Adipose tissue (tissue), 3 donors: ENCODE data around the gene COL12A1. TPM values are rescaled to one million over a fixed set of nuclear protein-coding genes. Genes with fewer than 3 reads are reported as not detected.

Experiments
- H3K27ac ChIP-seq: one replicate; pipeline ENCODE4 v1.5.1; 2013; ENCODE audit warnings: low read depth, low read length
- WGBS, 3 donors: extraction: QIAGEN DNeasy Blood & Tissue Kit; methylation state at CpG; one replicate each; pipeline ENCODE4 v1.1.7; 2013; 5-methylcytosine and 5-hydroxymethylcytosine counted together
- polyA plus RNA-seq, 3 donors: library from polyadenylated mRNA; stranded (reverse); fragments of 200-250 nt; gene quantifications; one replicate each; pipeline ENCODE4 v1.2.3, GENCODE V29; 2013
- donor health status: healthy with polysubstance abuse.
- donor health status: Bipolar disorder and iron deficiency.
- donor health status: healthy.

The COL12A1 gene
- polyA plus RNA-seq, 3 donors: 4.2 to 55.7 (median 21.0) TPM

DNA sequence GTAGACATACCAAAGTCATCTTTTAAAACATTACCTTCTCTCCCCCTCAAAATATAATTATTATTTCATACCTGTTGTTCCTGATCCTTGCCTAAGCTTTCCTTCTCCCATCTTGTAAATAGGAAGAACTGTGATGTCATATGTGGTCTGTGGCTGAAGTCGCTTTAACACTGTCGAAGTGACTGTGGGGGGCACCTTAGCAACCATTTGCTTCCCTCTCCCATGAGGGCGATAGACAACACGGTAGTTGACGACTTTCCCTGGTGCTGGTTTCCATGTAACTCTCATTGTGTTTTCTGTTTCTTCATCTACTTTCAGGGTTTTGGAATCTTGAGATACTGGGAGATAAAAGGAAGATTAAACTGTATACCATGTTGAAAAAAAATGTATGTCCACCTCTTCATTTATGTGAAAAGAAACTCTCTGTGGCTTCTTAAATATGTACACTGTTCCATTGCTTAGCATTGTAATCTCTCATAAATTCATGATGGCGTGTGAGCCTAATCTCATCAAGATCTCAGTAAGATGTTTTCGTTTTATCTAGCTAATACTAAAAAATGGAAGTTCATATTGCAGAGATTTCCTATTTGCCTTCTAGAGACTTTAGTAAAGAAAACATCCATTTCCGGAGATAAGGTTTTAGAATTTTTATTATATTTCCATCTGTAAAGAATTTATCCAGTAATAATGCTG, 49.5 kb downstream of the COL12A1 start:
- H3K27ac ChIP-seq: no peak overlapping the region
- 87 to 95% (median 89%) methylated on average over 8 of the region's 8 CpGs for WGBS, 3 donors

DNA sequence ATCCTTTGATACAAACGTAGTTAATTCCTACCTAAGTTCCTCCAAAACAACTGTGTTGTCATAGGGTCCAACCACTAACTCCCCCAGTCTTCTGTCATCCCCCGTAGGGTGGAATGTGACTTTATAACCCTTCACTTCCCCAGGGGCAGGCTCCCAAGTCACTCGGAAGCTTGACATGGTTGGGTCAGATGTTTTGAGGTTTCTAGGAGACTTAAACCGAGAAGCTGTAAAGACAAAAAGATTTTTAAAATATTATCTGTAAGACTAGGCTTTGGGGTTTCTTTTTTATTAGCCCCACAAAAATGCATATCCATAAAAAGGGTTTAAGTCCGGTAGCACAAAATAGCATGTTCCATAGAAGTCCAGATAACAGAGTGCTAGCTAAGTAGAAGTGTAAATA, 50.2 kb downstream of the COL12A1 start:
- H3K27ac ChIP-seq: no peak overlapping the region
- 56 to 68% (median 65%) methylated on average over 5 of the region's 5 CpGs for WGBS, 3 donors

DNA sequence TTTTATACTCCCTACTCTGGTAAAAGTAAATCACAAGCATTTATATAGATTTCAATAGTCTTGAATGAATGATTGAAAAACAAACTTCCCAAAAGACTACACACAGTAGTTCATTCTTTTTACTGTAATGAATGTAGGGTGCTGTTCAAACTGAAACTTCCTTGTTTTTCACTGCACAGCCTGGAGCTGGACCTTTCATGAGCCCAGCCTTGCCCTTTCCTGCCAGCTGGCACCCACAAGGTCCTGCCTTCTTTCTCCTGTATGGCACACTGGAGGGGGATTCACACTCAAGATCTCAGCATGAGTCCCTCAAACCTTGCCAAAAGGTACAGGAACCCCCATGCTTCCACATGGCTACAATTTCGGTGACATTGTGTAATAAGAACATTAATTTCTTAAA, 50.9 kb downstream of the COL12A1 start:
- H3K27ac ChIP-seq: no peak overlapping the region
- 81 to 90% (median 86%) methylated on average over 1 of the region's 1 CpG for WGBS, 3 donors

DNA sequence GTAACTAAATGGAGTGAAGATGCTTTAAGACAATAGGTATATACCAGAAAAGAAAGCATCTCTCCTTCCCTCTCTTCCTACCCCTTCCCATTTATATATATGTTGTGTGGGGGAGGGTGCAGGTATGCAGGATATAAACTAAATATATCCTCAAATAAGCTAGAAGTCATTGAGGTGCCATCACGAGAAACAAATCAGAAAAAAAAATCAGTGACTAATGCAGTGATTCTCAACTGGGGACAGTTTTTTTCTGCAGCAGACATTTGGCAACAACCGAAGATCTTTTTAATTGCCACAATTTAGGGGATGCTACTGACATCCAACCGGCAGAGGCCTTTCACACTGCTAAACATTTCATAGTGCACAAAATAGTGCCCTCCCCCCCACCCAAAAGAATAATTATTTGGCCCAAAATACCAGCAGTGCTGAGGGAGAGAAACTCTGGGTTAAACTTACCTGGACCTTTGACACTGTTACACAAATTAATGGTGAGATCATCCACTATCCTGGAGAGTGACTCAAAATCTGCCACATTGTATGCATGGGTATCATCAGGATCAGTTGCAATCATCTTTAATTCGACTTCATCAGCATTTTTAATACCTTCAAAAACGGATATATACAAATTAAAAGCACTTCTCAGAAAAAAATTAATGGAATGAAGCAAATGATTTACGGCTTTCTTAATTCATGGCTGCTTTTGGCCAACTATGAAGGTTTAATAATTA, 55.0 kb downstream of the COL12A1 start:
- H3K27ac ChIP-seq: no peak overlapping the region
- 67 to 70% (median 68%) methylated on average over 6 of the region's 6 CpGs for WGBS, 3 donors

DNA sequence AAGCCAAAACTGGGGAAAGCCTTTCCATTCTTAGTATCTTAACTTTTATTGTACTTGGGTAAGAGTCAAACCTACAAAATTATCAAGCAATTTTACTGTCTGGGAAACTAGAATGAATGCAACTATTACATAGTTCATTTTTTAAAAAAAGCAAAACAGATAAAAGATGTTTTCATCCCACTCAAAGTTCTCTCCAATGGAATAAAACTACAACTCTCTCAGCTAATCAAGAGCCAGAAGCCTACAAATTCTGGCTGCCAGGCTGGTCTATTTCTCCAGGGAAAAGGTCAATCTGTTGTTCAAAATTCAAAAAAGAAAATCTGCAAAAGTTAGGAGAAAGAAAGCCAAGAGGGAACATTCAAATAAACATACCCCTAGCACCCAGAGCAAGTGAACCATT, 56.2 kb downstream of the COL12A1 start:
- no peak overlapping the region for H3K27ac ChIP-seq

DNA sequence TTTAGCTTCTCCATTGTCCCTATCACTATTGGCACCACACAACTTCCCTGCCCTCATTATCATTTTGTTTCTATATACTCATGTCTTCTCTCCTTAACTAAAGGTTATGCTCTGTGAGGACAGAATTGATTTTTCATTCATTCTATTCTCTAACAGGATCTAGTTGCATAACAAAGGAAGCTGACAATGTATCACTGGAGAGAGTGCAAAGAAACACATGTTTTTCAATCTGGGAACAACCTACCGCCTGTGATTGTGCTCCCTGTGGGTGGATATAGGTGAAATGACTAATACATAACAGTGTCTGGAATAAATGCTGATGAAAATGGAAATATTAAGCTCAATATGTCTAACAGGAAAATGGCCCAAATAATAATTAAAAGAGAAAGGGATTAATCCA, 56.6 kb downstream of the COL12A1 start:
- H3K27ac ChIP-seq: no peak overlapping the region
- 51 to 60% (median 59%) methylated on average over 1 of the region's 1 CpG for WGBS, 3 donors

DNA sequence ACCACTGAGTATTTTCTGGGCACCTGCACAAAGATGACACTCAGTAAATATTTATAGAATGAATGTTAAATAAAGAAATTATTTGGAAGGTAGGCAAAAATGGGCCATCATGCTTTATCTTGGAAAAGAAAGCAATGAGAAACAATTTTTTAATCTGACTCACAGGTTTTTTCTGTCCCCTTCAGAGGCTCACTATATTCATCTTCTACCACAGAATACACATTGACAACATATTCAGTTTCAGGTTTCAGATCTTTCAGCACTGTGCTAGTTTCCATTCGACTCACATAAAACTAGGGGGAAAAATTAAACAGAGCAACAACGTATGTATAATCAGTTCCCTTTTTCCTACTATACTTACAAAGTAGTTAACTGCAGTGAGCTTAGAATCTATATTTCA, 58.3 kb downstream of the COL12A1 start:
- WGBS, 3 donors: 70 to 77% (median 76%) methylated on average over 2 of the region's 2 CpGs
- H3K27ac ChIP-seq: no peak overlapping the region

DNA sequence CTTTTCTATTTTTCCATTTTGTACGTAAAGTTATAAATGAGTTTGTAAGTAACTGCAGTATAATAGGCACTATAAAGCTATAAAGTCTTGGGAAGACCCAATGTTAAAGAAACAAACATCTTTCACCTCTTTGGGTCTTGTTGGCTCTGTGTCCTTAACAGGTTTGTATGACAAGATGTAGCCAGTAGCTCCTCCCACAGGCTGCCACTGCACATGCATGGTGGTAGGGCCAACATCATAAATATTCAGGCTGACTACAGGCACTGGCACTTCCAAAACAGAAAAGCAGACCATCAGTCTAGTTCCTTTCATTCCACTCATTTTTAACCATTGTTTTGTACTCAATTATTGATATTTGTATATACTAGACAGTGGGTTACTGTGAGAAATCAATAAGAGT, 59.9 kb downstream of the COL12A1 start:
- WGBS, 3 donors: 93 to 100% (median 96%) methylated on average over 1 of the region's 1 CpG
- H3K27ac ChIP-seq: no peak overlapping the region

DNA sequence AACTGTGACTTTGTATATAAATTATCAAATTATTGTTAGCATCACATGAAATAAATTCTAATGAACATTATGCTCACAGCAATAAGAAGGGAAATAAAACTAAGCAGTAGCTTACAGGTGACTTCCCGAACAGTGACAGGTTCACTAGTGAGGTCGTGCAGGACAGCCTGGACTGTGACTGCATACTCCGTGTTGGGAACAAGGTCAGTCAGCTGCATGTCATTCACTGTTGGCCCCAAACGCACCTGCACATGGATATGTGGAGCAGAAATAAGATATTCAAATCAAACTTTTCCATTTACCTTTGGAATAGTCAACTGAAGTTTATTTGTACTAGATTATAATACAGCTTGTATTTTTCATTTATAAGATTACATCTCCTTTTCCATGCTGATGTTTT, 60.6 kb downstream of the COL12A1 start:
- 48 to 92% (median 88%) methylated on average over 4 of the region's 4 CpGs for WGBS, 3 donors
- no peak overlapping the region for H3K27ac ChIP-seq

DNA sequence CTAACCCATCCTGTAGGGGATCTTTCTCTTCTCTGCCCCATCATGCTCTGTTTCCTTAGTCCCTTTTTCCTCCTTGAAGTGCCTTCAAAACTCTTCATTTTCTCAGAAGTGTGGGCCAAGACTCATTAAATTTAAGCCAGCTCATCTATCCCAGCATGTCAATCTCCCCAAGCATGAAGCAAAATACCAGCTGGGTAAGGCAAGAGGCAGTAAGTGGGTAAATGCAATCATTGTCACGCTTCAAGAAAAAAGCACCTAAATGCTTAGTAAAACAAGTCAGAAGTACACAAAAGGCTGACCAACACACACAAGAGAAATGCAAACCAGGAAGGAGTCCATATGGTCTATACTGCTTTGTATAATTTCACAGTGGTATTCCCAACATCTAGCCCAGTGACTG, 61.5 kb downstream of the COL12A1 start:
- no peak overlapping the region for H3K27ac ChIP-seq
- WGBS, 3 donors: 94 to 96% (median 94%) methylated on average over 1 of the region's 1 CpG

DNA sequence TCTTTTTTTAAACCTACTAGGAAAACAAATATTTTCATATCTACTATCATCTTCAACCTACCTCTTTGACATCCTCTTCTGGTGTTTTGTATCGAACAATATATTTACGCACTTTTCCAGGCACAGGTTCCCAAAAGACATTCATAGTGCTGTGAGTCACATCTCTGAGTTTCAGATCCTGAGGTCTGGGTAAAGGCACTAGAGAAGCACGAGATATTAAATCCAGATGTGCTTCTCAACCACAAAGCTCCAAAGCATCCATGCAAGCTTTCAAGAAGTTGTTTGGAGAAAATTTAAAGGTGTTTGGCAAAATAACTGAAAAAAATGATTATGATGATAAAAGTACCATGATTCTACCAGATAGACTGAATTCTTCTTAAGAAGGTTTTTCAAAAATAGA, 62.7 kb downstream of the COL12A1 start:
- 54 to 76% (median 67%) methylated on average over 3 of the region's 3 CpGs for WGBS, 3 donors
- H3K27ac ChIP-seq: no peak overlapping the region

DNA sequence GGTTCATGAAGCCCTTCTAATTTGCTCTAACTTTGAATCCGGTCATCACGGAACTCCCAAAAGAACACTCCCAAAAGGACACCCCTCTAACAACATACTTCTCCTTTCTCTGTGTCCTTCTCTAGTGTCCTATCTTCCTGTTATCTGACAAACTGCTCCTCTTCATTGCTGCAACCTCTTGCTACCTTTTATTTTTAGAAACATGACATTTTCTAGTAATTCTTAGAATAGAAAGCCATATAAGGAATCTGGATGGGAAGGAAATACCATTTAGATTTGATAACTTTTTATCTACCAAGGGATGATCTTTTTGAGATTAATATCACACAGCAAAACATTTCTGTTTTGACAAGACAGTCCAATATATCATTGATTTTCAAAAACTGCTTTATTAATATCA, 63.1 kb downstream of the COL12A1 start:
- WGBS, 3 donors: 73 to 93% (median 91%) methylated on average over 2 of the region's 2 CpGs
- no peak overlapping the region for H3K27ac ChIP-seq

DNA sequence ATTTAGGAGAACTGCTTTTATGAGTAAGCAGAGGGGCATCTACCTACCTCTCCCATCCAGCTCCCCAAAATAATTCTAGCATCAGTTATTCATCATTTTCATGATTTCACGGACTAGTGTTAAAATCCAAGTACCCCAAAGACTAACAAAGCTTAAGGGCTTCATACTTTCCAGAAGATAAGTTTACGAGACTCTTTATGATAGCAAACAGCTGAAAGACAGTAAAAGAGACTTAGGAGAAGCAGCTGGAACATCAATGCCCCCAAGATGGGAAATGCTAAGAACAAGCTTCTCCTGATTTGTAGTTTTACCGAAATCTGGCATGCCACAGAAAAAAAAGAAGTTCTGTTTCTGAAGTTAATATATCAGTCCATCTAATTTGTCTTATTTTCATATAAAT, 70.0 kb downstream of the COL12A1 start:
- 86 to 93% (median 89%) methylated on average over 3 of the region's 3 CpGs for WGBS, 3 donors
- no peak overlapping the region for H3K27ac ChIP-seq

DNA sequence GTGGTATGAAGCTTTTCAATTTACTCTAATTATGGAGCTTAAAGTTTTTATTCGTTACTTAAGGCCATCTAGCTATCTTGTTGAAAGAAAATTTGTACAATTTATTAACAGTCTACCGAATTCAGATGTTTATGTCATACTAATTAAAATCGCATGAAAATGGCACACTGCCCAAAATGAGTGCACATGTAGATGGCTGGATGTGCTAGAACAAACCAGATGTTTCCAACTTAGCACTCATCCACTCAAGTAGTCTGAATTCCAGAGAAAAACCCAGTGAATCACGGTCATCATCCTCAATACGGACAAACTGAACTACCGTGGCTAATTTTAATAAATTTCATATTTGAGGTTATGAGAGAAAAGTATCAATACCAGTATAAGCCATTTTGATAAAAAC, 70.4 kb downstream of the COL12A1 start:
- WGBS, 3 donors: 71 to 88% (median 80%) methylated on average over 6 of the region's 6 CpGs
- H3K27ac ChIP-seq: no peak overlapping the region

DNA sequence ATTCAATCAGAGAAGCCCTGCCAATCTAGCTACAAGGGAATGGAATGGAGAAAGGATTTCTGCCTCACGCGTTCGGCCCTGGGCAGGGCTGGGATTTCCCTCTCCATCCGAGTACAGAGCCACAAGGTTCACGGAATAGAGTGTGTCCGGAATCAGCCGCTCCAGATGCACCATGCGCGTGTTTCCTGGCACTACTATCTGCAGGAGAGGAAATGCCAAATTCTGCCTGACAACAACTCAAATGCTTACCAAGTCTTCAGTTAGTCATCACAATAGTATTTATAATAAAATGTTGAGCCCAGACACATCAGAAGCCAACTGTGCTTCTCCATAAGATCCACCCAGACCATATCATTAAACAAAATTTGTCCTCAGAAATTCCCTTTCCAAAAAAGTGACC, 75.1 kb downstream of the COL12A1 start:
- no peak overlapping the region for H3K27ac ChIP-seq
- 88 to 91% (median 89%) methylated on average over 9 of the region's 9 CpGs for WGBS, 3 donors

DNA sequence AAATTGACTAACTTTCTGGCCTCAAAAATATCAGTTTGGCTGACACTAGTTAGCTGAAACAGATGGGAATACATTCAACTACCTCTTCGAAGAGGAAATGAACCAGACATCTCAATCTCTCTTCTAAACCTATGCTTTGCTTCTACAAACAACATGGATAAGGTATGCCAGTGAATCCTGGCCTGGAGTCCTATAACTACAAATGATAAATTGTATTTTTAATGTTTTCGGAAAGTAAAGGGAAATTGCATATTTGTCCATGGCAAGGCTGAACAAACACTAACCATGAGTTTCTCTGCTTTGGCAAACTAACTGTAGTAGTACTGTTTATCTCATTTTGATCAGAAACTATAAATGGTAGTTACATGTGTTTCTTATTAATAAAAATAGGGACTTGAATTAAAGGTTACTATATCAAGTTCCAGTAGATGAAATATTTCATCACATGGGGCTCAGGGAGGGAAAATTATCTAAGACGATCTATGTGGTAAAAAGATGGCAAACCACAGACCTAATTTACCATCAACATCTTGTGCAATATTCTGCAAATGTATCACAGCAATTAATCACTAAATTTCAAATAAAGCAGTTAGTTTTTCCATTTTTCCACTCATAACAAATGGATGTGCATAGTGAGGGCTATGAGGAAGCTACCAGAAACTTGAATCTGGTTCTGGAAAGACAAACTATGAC, 76.8 kb downstream of the COL12A1 start:
- 34 to 62% (median 56%) methylated on average over 3 of the region's 3 CpGs for WGBS, 3 donors

DNA sequence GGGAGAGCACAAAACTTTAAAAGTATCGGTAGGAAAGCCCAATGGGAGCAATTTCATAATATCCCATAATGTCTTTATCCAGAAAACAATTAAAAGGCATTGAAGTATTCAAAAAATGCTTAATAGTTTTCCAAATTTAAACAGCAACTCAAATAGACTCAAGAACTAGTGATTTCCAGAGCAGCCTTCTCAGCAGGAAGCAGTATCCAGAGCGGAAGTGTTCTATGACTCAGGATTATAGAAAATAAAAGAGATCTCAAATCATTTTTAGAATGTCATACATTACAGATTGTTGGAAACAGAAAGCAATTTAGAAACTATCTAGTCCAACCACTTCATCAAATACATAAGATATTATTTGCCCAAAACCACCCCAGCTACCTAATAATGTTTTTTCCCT, 79.3 kb downstream of the COL12A1 start:
- no peak overlapping the region for H3K27ac ChIP-seq
- WGBS, 3 donors: 61 to 79% (median 73%) methylated on average over 2 of the region's 2 CpGs

More for the DNA sequence above, 76.8 kb downstream of the COL12A1 start:
- no peak overlapping the region for H3K27ac ChIP-seq

DNA sequence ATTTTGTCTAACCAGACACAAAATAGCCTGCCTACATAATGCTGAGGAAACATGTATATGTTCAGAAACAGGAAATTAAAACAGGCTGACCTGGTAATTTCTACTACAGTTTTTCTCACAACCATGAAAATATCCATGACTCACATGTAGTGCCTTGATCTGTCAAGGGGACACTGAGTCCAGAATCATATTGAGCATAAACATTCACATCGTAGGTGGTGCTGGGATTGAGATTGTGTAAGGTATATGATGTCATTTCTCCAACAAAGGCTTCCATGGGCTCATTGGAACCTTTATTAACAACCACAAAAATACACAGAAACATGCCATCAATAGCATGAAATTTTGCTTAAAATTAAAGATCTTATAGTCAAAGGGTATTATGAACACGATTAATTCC, 80.9 kb downstream of the COL12A1 start:
- no peak overlapping the region for H3K27ac ChIP-seq
- 88 to 93% (median 89%) methylated on average over 2 of the region's 2 CpGs for WGBS, 3 donors

DNA sequence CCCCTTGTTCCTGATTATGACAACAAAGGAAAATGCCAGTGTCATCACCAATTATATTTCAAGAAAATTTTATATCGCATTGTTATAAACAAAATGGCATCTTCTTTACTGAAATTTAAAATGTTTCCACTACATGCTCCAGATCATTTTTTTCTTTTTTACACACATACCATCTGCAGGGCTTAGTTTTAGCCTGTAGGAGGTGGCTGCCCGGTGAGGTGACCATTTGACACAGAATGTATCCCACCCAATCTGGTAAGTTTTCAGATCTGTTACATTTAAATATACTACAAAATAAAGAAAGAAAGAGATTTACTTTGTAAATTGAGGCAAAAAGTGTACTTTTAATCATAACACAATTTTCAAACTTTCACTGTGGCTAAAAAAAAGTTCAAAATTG, 81.8 kb downstream of the COL12A1 start:
- WGBS, 3 donors: 78 to 81% (median 78%) methylated on average over 2 of the region's 2 CpGs
- no peak overlapping the region for H3K27ac ChIP-seq
